NB4 (cell line): ENCODE results near the gene WDR48.

Source experiments
- CTCF ChIP-seq: IDR thresholded peaks from one replicate; pipeline ENCODE4 v1.5.1; 2012; ENCODE audit warnings: low read depth, low read length
- MAX ChIP-seq: IDR thresholded peaks from 2 replicates; pipeline ENCODE4 v1.6.1; 2011; ENCODE audit warnings: low read depth, low read length
- MYC ChIP-seq: IDR thresholded peaks from 2 replicates; pipeline ENCODE4 v1.6.1; 2011; ENCODE audit warnings: low read depth, low read length
- POLR2A ChIP-seq: IDR thresholded peaks from 2 replicates; pipeline ENCODE4 v1.6.1; 2011; ENCODE audit warnings: mild to moderate bottlenecking; ENCODE audit not compliant: insufficient read length; ENCODE audit errors: extremely low read depth

- TF ChIP-seq CTCF (no peak), POLR2A (no peak), MYC (no peak), MAX (no peak)
These were observed 82.0 kb downstream of the WDR48 start for GRCh38 chr3:39133822-39134221.
